Fibroblast of skin of left quadriceps (primary cell): Measurements from ENCODE around the gene CLEC17A.
"Not testable (repeated sequence)": the region's sequence is repeated elsewhere in the genome, so short reads cannot be mapped to it uniquely, and the experiment has no call there.

Source experiments
- DNase-seq, 2 experiments: peaks; one replicate each; pipeline ENCODE4 v3.0.0-alpha.2; 2013; ENCODE audit warnings: low read depth in 2 of 2

CLEC17A gene

DNA sequence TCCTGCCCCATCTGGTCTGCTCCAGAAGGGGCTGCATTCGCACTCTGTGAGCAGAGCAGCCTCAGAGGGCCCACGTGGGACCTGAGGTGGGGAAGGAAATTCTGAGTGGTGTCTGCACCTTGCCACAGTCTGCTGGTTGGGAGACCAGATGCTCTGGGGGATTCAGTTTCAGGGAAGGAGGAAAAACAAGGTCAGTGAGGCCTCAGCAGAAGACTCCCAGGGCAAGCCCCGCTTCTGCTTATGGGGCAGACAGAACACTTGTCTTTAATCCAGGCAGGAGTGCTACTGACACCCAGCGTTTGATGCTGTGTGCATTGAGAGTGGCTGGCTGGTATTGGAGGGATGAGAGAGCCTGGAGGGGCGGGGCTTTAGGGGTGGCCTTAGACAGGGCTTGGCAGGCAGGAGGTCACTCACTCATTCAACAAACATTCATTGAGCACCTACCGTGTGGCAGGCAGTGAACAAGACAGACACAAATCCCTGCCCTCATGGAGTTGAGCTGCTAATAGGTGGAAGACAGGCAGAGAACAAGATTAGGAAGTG lies 4.9 kb upstream of the CLEC17A start:
- no peak for DNase-seq

DNA sequence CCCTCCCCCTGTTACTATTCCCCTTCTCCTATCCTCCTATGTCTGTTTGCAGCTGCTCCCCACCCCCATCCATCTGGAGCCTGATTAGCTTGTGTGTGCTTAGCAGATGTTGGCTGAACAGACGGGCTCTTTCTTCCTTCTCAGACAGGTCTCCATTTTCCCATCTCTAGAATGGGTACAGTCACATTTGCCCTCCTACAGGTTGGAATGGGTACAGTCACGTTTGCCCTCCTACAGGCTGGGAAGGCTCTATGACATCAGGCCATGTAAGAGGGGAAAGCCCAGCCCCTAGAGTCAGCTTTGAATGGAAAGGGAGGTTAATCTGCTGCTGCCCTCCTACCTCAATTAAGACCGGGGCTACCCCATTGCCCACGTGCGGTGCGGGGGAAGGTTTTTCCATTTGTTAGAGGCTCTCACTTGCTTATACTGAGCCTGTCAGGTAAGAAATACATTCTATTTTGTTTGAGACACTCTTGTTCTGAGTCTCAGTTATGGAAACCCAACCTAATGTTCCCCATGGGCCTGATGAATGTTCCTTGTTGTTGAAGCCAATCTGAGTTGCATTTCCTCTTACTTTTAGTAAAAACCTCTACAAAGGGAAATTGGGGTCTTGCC lies 2.2 kb upstream of the CLEC17A start:
- no peak for DNase-seq

- not testable (repeated sequence) for DNase-seq
Measured at GRCh38 chr19:14584372-14584771, 1.5 kb downstream of the CLEC17A start.

DNA sequence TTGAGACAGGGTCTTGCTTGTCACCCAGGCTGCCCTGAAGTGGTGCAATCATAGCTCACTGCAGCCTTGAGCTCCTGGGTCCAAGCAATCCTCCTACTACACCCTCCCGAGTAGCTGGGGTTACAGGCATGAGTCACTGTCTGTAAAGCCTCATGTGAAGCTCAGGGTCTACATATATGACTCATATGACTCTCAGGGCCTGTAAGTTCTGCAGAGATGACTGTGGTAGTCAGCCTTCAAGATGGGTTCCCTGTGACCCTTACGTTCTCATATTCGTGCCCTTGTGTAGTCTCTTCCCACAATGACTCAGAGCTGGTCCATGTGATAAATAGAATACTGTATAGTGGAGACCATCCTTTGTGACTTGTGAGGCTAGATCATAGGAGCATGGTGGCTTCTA lies 2.3 kb downstream of the CLEC17A start:
- DNase-seq: peak; percentile 1 to 7

DNA sequence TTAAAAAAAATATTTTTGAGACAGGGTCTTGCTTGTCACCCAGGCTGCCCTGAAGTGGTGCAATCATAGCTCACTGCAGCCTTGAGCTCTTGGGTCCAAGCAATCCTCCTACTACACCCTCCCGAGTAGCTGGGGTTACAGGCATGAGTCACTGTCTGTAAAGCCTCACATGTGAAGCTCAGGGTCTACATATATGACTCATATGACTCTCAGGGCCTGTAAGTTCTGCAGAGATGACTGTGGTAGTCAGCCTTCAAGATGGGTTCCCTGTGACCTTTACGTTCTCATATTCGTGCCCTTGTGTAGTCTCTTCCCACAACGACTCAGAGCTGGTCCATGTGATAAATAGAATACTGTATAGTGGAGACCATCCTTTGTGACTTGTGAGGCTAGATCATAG lies 6.5 kb downstream of the CLEC17A start:
- DNase-seq: not testable (repeated sequence)

- DNase-seq: no peak
Measured at GRCh38 chr19:14595558-14595957, 12.7 kb downstream of the CLEC17A start.

GRCh38 chr19:14599548-14600147 lies 16.8 kb downstream of the CLEC17A start:
- DNase-seq: no peak

DNA sequence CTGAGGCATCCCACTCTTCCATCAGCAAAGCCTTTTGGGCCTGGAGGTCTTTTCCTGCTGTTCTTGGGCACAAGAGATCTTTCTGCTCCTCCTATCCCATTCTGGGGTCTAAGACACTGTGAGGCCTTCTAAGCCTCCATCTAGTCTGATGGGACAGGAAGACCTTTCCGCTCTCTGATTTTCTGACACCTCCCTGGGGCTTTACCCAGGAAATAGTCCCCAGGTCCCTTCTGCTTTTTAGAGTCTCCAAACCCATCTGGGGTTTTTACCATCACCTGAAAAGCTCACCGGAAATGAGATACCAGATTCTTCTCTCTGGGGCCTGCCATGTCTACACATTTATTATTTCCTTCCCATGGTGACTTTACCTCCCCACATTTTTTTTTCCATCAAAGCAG lies 21.1 kb downstream of the CLEC17A start:
- no peak for DNase-seq

DNA sequence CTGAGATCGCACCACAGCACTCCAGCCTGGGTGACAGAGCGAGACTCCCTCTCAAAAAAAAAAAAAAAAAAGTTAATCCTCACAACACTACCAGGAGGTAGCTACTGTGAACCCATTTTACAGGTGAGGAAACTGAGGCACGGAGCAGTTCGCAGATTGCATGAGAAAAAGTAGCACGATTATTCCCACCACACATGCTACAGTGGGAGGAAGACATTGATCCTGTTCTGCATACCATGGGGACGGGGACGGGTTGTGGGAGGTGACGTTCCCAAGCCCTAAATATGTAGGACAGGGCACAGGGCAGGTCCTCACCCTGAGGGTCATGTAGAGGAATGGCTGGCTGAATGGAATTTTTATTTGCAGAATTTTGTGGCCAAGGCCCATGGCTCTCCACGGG lies 23.7 kb downstream of the CLEC17A start:
- DNase-seq: no peak

GRCh38 chr19:14611051-14611450 lies 28.2 kb downstream of the CLEC17A start:
- DNase-seq: no peak

DNA sequence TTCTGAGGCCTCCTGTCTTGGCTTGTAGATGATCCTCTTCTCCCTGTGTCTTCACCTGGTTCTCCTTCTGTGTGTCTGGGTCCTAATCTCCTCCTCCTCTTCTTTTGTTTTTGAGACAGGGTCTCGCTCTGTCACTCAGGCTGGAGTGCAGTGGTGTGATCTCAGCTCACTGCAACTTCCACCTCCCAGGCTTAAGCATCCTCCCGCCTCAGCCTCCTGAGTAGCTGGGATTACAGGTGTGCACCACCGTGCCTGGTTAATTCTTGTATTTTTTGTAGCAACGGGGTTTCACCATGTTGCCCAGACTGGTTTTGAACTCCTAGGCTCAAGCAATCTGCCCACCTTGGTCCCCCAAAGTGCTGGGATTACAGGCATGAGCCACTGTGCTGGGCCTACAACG lies 29.4 kb downstream of the CLEC17A start:
- not testable (repeated sequence) for DNase-seq

GRCh38 chr19:14612657-14613056 lies 29.8 kb downstream of the CLEC17A start:
- DNase-seq: no peak

DNA sequence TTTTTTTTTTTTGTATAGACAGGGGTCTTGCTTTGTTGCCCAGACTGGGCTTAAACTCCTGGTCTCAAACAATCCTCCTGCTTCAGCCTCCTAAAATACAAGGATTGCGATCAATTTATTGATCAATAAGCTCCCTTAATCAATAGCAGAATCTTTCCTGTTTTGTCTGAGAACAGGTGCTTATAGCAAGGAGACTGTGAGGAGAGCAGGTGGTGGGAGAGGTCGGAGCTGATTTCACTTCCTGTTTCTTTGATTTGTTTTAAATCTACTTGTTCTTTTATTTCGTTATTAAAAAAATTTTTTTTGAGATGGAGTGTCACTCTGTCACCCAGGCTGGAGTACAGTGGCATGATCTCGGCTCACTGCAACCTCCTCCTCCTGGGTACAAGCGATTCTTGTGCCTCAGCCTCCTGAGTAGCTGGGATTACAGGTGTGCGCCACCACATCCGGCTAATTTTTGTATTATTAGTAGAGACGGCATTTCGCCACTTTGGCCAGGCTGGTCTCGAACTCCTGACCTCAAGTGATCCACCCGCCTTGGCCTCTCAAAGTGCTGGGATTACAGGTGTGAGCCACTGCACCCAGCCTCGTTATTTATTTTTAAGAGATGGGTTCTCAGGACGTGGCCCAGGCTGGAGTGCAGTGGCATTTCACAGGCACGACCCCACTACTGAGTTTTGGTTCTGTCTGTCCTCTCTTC lies 30.7 kb downstream of the CLEC17A start:
- DNase-seq: not testable (repeated sequence)

- no peak for DNase-seq
Measured at GRCh38 chr19:14614099-14614412, 31.2 kb downstream of the CLEC17A start.

- no peak for DNase-seq
Measured at GRCh38 chr19:14615623-14616022, 32.7 kb downstream of the CLEC17A start.

DNA sequence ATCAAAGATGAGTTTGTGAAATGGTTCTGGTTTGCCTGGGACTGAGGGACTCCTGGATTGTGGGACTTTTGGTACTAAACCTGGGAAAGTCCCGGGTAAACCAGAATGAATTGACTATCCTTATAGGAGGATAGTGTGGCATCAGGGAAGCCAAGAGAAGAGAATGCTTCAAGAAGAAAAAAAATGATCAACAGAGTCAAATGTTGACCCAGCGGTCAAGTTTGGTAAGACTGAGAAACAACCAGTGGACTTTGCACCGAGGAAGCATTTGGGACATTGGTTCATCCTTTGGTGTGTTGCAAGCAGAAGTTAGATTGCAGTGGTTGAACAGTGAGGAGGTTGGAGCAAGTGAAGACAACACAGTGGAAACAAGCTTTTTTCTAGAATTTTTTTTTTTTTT lies 33.5 kb downstream of the CLEC17A start:
- no peak for DNase-seq

- no peak for DNase-seq
Measured at GRCh38 chr19:14619404-14619803, 36.5 kb downstream of the CLEC17A start.

GRCh38 chr19:14624491-14624890 lies 41.6 kb downstream of the CLEC17A start:
- not testable (repeated sequence) for DNase-seq

- no peak for DNase-seq
Measured at GRCh38 chr19:14629557-14629956, 46.7 kb downstream of the CLEC17A start.

GRCh38 chr19:14632286-14632685 lies 49.4 kb downstream of the CLEC17A start:
- no peak for DNase-seq

GRCh38 chr19:14639536-14640277 lies 56.8 kb downstream of the CLEC17A start:
- DNase-seq: no peak

- DNase-seq: no peak
Measured at GRCh38 chr19:14648506-14648905, 65.6 kb downstream of the CLEC17A start.
